ENCODE results near the gene TTC23L. TPM values are rescaled to one million over a fixed set of nuclear protein-coding genes. Genes with fewer than 3 reads are reported as not detected.

The TTC23L gene
- total and polyA plus RNA-seq, 12 donors: 0.12 to 0.66 TPM; not detected in 10

DNA sequence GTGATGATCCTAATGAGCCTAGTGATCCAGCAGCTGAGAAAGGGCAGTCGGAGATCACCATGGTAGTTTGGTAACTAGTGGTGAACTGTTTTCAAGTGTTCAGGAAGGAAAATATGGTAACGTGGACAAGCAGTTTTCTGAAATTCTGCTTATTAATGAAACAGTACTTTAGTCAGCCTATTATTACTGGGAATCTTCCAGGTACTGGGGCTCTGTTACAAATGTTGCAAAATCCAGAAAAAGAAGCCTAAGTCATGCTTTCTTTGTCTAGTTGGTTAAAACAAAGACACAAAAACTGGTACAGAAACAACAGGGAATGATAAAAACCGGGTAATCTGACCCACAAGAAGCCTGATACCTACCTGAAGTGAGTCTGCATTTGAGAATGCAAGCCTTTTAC is 18.2 kb downstream of the TTC23L start:
- H3K9me3 ChIP-seq: no peaks in the 10 kb centered on the region
- WGBS, 2 donors: 75 to 86% methylated on average over 3 of the region's 3 CpGs
- intact Hi-C loops (cut with DNase I): no loop called here
- no peaks in the 10 kb centered on the region for H3K36me3 ChIP-seq
- DNase-seq (no peak), ATAC-seq (no peak)
- H3K4me3 ChIP-seq: no peak overlapping the region
- TF ChIP-seq, protein P1, sequence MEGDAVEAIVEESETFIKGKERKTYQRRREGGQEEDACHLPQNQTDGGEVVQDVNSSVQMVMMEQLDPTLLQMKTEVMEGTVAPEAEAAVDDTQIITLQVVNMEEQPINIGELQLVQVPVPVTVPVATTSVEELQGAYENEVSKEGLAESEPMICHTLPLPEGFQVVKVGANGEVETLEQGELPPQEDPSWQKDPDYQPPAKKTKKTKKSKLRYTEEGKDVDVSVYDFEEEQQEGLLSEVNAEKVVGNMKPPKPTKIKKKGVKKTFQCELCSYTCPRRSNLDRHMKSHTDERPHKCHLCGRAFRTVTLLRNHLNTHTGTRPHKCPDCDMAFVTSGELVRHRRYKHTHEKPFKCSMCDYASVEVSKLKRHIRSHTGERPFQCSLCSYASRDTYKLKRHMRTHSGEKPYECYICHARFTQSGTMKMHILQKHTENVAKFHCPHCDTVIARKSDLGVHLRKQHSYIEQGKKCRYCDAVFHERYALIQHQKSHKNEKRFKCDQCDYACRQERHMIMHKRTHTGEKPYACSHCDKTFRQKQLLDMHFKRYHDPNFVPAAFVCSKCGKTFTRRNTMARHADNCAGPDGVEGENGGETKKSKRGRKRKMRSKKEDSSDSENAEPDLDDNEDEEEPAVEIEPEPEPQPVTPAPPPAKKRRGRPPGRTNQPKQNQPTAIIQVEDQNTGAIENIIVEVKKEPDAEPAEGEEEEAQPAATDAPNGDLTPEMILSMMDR (IDR thresholded peaks at IDR 0.05): no peak
- H3K27ac ChIP-seq: no peak overlapping the region
- H3K4me1 ChIP-seq: no peaks in the 10 kb centered on the region
- no peaks in the 10 kb centered on the region for H3K27me3 ChIP-seq

DNA sequence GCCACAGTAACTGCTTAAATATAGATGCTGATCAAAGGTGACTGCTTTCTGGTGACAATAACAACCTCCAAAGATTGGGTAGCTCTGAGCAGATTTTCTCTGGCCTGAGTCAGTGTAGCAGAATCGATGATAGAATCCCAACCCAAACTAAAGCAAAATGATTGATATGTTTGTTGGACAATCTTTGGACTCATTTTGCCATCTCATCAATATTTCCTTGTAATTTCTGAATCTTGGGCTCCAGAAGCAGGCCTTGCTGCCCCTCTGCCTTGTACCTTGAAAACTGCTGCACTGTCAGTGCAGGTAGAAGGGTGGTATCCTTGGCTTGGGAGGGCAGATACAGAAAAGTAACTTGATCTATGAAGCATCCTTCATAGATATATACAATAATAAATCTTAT is 18.9 kb downstream of the TTC23L start:
- Histone ChIP-seq H3K4me1 (peaks cover 0 to 2% (median 0%) of the 10 kb centered on the region in 9 donors), H3K4me3 (no peak overlapping the region), H3K27me3 (no peaks in the 10 kb centered on the region), H3K27ac (no peak overlapping the region), H3K36me3 (no peaks in the 10 kb centered on the region), H3K9me3 (no peaks in the 10 kb centered on the region)
- TF ChIP-seq, protein P1 (IDR thresholded peaks at IDR 0.05): no peak
- ATAC-seq (no peak), DNase-seq (no peak)
- 89 to 92% methylated on average over 1 of the region's 1 CpG for WGBS, 2 donors
- intact Hi-C loops (cut with DNase I): no loop called here

DNA sequence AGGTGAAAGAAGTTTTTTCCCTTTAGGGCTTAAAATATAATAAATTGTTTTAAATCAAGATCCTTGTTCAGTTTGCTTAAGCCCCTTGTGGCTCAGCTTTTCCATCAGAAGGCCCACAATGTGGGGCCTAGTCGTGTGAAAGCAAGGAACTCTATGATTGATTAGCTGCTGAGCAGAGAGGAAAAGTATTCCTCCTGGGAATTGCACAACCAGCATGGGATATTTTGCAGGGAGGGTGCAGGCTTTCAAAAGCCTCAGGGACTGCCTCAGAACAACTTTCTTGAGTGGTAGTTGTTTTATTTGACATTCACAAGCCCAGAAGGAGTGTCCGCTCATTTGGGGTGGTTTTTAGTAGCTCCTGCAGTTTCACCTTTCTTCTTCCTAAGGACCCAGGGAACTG is 19.8 kb downstream of the TTC23L start:
- TF ChIP-seq, protein P1 (IDR thresholded peaks at IDR 0.05): no peak
- Histone ChIP-seq H3K4me1 (peaks cover 0 to 10% (median 0%) of the 10 kb centered on the region in 9 donors), H3K36me3 (no peaks in the 10 kb centered on the region), H3K27me3 (no peaks in the 10 kb centered on the region), H3K27ac (no peak overlapping the region), H3K4me3 (no peak overlapping the region), H3K9me3 (no peaks in the 10 kb centered on the region)
- WGBS, 2 donors: 70 to 82% methylated on average over 2 of the region's 2 CpGs
- DNase-seq (no peak), ATAC-seq (no peak)
- intact Hi-C loops (cut with DNase I): no loop called here

DNA sequence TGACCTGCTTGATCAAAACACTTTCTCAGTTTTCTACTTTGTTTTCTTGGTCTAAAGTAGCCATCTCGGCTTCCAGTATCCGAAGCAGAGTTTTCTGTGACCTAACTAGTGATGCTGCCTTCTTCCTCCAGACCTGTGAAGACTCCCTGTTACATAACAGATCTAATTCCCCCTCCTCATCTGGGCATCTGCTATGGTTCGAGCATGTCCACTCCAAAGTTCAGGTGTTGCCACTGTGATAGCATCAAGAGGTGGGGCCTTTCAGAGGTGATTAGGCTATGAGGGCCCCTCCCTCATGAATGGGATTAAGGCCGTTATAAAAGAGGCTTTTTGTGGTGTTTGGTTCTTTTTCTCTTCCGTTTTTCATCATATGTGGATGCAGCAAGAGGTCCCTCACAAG is 20.3 kb downstream of the TTC23L start:
- Histone ChIP-seq H3K27ac (no peak overlapping the region), H3K36me3 (no peaks in the 10 kb centered on the region), H3K4me1 (peaks cover 0 to 12% (median 0%) of the 10 kb centered on the region in 9 donors), H3K9me3 (no peaks in the 10 kb centered on the region), H3K27me3 (no peaks in the 10 kb centered on the region), H3K4me3 (no peak overlapping the region)
- DNase-seq (no peak), ATAC-seq (no peak)
- TF ChIP-seq, protein P1 (IDR thresholded peaks at IDR 0.05): no peak
- 67 to 80% methylated on average over 5 of the region's 5 CpGs for WGBS, 2 donors
- intact Hi-C loops (cut with DNase I): no loop called here

Measured in heart right ventricle (tissue), 16 donors.